Spleen (tissue), 7 donors: ENCODE data around the gene REC114.
"Not testable (repeated sequence)": the region's sequence is repeated elsewhere in the genome, so short reads cannot be mapped to it uniquely, and the experiment has no call there.

Experiments
- POLR2A ChIP-seq, 3 donors: fragments of 450-650 bp; IDR thresholded peaks; one replicate each; pipeline ENCODE4 v1.5.1; 2017; ENCODE audit warnings: antibody characterized with exemption in 3 of 3, mild to moderate bottlenecking in 1 of 3
- POLR2AphosphoS5 ChIP-seq, 3 donors: sonication (generic); formaldehyde crosslinking; IDR thresholded peaks; one replicate each; pipeline ENCODE4 v1.5.1; 2017; ENCODE audit warnings: antibody characterized with exemption in 3 of 3
- TF ChIP-seq, protein P1 (sequence below), 11 experiments: fragments of 200-600 bp in 7 of 11; fragments of 450-650 bp in 4 of 11; sonication (generic) in 4 of 11; IDR thresholded peaks in 8 of 11; conservative IDR thresholded peaks in 3 of 11; 1 replicate in 7 of 11; 2 replicates in 4 of 11; pipeline versions ENCODE4 v1.4.0 to v1.8.0; 2016 to 2021; ENCODE audit warnings: antibody characterized with exemption in 11 of 11, inconsistent platforms in 4 of 11, mild to moderate bottlenecking in 1 of 11
- donor health status: DM: no; HTN: no; CAD: no; lungs with moderate emphysema.
- donor health status: DM: no; HTN: no; CAD: no.
- donor health status: DM: no; HTN: no; CAD: no.

DNA sequence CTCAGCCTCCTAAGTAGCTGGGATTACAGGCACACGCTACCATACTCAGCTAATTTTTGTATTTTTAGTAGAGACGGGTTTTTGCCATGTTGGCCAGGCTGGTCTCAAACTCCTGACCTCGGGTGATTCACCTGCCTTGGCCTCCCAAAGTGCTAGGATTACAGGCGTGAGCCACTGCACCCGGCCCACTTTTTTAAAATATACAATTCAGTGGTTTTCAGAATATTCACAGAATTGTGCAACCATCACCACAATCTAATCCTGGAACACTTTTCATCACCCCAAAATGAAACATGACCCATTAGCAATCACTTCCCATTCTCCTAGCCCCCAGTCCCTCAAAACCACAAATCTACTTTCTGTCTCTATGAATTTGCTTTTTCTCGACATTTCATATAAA is 42.7 kb upstream of the REC114 start:
- TF ChIP-seq, protein P1, sequence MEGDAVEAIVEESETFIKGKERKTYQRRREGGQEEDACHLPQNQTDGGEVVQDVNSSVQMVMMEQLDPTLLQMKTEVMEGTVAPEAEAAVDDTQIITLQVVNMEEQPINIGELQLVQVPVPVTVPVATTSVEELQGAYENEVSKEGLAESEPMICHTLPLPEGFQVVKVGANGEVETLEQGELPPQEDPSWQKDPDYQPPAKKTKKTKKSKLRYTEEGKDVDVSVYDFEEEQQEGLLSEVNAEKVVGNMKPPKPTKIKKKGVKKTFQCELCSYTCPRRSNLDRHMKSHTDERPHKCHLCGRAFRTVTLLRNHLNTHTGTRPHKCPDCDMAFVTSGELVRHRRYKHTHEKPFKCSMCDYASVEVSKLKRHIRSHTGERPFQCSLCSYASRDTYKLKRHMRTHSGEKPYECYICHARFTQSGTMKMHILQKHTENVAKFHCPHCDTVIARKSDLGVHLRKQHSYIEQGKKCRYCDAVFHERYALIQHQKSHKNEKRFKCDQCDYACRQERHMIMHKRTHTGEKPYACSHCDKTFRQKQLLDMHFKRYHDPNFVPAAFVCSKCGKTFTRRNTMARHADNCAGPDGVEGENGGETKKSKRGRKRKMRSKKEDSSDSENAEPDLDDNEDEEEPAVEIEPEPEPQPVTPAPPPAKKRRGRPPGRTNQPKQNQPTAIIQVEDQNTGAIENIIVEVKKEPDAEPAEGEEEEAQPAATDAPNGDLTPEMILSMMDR (IDR thresholded peaks at IDR 0.05 in 8 of 11, conservative IDR thresholded peaks at IDR 0.05 in 3 of 11) = not testable (repeated sequence)
- TF ChIP-seq POLR2A, POLR2AphosphoS5 (IDR thresholded peaks at IDR 0.05): not testable (repeated sequence)
